KMS-11 (cell line): Measurements from ENCODE around the gene LRRC8D.

Experiments used
- H2AFZ ChIP-seq: fragments of 200-600 bp; sonication (generic); 2 replicates; pipeline ENCODE4 v1.6.1; 2016; ENCODE audit warnings: antibody characterized with exemption, mixed run types, low read depth
- H3K27ac ChIP-seq: fragments of 200-600 bp; sonication (generic); 2 replicates; pipeline ENCODE4 v1.6.1; 2016; ENCODE audit warnings: mild to moderate bottlenecking, mixed run types
- H3K27me3 ChIP-seq: fragments of 200-600 bp; sonication (generic); 2 replicates; pipeline ENCODE4 v1.6.1; 2017; ENCODE audit warnings: mild to moderate bottlenecking, low read depth, mixed run types, moderate library complexity; ENCODE audit not compliant: insufficient read depth
- H3K36me3 ChIP-seq: fragments of 200-600 bp; sonication (generic); 2 replicates; pipeline ENCODE4 v1.6.1; 2017; ENCODE audit warnings: mild to moderate bottlenecking, mixed run types; ENCODE audit not compliant: insufficient read depth
- H3K4me1 ChIP-seq: fragments of 200-600 bp; sonication (generic); 2 replicates; pipeline ENCODE4 v1.6.1; 2016; ENCODE audit warnings: mild to moderate bottlenecking, low read depth, mixed run types; ENCODE audit not compliant: poor library complexity, severe bottlenecking
- H3K4me2 ChIP-seq: fragments of 200-600 bp; sonication (generic); 2 replicates; pipeline ENCODE4 v1.7.0; 2016; ENCODE audit warnings: mild to moderate bottlenecking, mixed run types
- H3K4me3 ChIP-seq: fragments of 200-600 bp; sonication (generic); IDR thresholded peaks from 2 replicates; pipeline ENCODE4 v1.6.1; 2017; ENCODE audit warnings: low read depth, low read length, mixed read lengths; ENCODE audit not compliant: insufficient read depth
- H3K79me2 ChIP-seq: fragments of 200-600 bp; sonication (generic); 2 replicates; pipeline ENCODE4 v1.6.1; 2016; ENCODE audit warnings: low read depth, mixed run types; ENCODE audit not compliant: insufficient read depth
- H3K9ac ChIP-seq: fragments of 200-600 bp; sonication (generic); 2 replicates; pipeline ENCODE4 v1.6.1; 2016; ENCODE audit warnings: mild to moderate bottlenecking, mixed run types
- H4K20me1 ChIP-seq: fragments of 200-600 bp; sonication (generic); 2 replicates; pipeline ENCODE4 v1.6.1; 2016; ENCODE audit warnings: mild to moderate bottlenecking, mixed run types; ENCODE audit not compliant: insufficient read depth
- TF ChIP-seq, protein P1 (sequence below): fragments of 200-600 bp; sonication (generic); conservative IDR thresholded peaks from 2 replicates; pipeline ENCODE4 v1.6.1; 2017; ENCODE audit warnings: low read depth, mild to moderate bottlenecking, antibody characterized with exemption, low read length, moderate library complexity, mixed read lengths

Gene LRRC8D

DNA sequence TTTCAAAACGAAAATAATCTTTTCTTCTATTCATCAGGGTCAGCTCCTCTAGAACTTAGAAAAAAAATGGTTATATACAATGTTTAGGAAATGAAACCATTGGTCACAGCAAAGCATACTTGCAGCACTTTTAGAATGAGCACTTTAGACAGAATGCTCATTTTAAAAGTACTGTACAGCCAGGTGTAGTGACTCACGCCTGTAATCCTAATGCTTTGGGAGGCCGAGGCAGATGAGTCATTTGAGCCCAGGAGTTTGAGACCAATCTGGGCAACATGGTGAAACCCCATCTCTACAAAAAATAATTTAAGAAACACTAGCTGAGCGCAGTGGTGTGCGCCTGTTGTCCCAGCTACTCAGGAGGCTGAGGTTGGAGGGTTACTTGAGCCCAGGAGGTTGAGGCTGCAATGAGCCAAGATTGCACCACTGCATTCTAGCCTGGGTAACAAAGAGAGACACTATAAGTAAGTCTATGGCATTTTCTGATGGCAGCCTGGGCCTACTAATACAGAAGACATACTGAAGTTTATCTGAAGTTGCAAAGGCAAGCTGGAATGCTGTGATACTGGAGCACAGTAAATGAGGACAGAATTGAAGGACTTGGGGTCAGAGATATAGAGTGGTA is 125.1 kb downstream of the LRRC8D start:
- H3K4me2 ChIP-seq: no peak overlapping the region
- no peaks in the 10 kb centered on the region for H3K4me1 ChIP-seq
- H3K79me2 ChIP-seq: no peaks in the 10 kb centered on the region
- H4K20me1 ChIP-seq: no peaks in the 10 kb centered on the region
- no peak overlapping the region for H3K9ac ChIP-seq
- H3K36me3 ChIP-seq: no peaks in the 10 kb centered on the region
- no peak overlapping the region for H3K27ac ChIP-seq
- H3K27me3 ChIP-seq: no peaks in the 10 kb centered on the region
- TF ChIP-seq, protein P1, sequence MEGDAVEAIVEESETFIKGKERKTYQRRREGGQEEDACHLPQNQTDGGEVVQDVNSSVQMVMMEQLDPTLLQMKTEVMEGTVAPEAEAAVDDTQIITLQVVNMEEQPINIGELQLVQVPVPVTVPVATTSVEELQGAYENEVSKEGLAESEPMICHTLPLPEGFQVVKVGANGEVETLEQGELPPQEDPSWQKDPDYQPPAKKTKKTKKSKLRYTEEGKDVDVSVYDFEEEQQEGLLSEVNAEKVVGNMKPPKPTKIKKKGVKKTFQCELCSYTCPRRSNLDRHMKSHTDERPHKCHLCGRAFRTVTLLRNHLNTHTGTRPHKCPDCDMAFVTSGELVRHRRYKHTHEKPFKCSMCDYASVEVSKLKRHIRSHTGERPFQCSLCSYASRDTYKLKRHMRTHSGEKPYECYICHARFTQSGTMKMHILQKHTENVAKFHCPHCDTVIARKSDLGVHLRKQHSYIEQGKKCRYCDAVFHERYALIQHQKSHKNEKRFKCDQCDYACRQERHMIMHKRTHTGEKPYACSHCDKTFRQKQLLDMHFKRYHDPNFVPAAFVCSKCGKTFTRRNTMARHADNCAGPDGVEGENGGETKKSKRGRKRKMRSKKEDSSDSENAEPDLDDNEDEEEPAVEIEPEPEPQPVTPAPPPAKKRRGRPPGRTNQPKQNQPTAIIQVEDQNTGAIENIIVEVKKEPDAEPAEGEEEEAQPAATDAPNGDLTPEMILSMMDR: no peak
- H2AFZ ChIP-seq: no peak overlapping the region
- H3K4me3 ChIP-seq: no peak overlapping the region

DNA sequence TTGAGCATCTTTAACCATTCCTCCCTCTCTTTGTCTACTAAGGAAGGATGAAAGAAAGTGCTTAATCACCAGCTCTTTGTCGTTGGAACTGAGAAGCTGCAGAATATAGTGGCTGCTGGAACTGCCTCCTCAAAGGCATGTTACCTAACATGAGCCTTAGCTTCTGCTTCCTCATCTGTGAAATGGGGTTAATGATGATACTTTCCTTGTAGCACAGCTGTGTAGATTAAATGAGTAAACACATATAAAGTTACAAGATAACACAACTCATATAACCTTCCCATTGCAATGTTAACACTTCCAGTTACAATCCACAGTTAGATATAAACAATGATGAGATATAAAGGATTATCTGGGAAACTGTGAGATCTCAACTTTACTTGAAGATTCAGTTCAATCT is 125.7 kb downstream of the LRRC8D start:
- Histone ChIP-seq H3K36me3 (no peaks in the 10 kb centered on the region), H3K27ac (no peak overlapping the region), H2AFZ (no peak overlapping the region), H4K20me1 (no peaks in the 10 kb centered on the region), H3K79me2 (no peaks in the 10 kb centered on the region), H3K4me2 (no peak overlapping the region), H3K27me3 (no peaks in the 10 kb centered on the region), H3K9ac (no peak overlapping the region), H3K4me3 (no peak overlapping the region), H3K4me1 (no peaks in the 10 kb centered on the region)
- TF ChIP-seq, protein P1: no peak

DNA sequence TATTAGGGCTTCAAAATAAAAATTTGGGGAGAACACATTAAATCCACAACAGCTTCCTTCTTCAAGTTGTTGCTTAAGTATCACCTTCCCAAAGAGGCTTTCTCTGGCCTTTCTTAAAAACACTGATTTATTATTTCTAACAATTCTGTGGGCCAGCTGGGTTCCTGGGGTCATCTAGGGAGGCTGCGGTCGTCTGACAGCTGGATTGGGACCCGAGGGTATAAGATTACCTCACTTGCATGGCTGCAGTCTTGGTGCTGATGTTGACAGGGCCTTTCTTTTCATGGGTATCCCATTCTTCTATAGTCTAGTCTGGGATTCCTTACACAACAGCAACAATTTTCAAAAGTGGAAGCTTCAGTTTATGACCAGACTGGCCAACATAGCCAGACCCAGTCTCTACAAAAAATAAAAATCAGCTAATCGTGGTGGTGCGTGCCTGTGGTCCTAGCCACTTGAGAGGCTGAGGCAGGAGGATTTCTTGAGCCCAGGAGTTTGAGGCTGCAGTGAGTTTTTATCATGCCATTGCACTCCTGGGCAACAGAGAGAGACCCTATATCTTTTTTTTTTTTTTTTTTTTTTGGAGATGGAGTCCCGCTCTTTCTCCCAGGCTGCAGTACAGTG is 128.0 kb downstream of the LRRC8D start:
- Histone ChIP-seq H3K79me2 (no peaks in the 10 kb centered on the region), H3K4me3 (no peak overlapping the region), H3K4me1 (peaks cover 10% of the 10 kb centered on the region), H3K27me3 (no peaks in the 10 kb centered on the region), H3K4me2 (no peak overlapping the region), H4K20me1 (no peaks in the 10 kb centered on the region), H2AFZ (no peak overlapping the region), H3K9ac (no peak overlapping the region), H3K36me3 (no peaks in the 10 kb centered on the region), H3K27ac (no peak overlapping the region)
- TF ChIP-seq, protein P1: no peak

DNA sequence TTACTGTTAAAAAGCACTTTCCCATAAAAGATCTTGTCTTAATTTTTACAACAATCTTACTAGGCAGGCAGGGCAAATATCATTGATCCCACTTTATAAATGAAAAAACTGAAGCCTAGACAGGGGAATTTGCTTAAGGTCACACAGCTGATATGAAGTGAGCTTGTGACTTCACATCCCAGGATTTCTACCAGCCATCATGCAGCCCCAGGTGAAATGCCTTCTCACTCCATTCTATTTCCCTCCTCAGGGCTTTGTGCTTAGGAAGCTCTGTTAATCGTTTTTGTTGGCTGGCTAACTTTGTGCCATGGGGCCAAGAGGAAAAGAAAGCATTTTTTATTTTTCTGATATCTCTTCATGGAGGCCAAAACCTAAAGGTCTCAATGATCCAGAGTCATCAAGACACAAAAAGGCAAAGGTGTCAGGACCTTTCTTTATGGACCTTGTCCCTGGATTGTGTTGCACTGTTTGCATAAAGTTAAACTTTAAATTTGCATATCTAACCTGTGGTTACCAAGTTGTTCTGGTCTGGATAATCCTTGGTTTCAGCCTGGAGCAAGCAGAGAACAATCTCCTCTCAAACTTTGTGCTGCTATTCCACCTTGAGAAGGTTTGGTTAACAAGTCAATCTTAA is 129.3 kb downstream of the LRRC8D start:
- H3K9ac ChIP-seq: no peak overlapping the region
- H3K36me3 ChIP-seq: no peaks in the 10 kb centered on the region
- H3K4me3 ChIP-seq: no peak overlapping the region
- H3K79me2 ChIP-seq: no peaks in the 10 kb centered on the region
- H3K27me3 ChIP-seq: no peaks in the 10 kb centered on the region
- no peaks in the 10 kb centered on the region for H4K20me1 ChIP-seq
- H2AFZ ChIP-seq: no peak overlapping the region
- H3K4me2 ChIP-seq: no peak overlapping the region
- TF ChIP-seq, protein P1: no peak
- peaks cover 13% of the 10 kb centered on the region for H3K4me1 ChIP-seq
- no peak overlapping the region for H3K27ac ChIP-seq
